Suprapubic skin (tissue), 4 donors: ENCODE data around the gene COL6A3. TPM values are rescaled to one million over a fixed set of nuclear protein-coding genes. Genes with fewer than 3 reads are reported as not detected.

ENCODE experiments used
- DNase-seq, 2 donors: peaks; one replicate each; pipeline ENCODE4 v3.0.0-alpha.2; 2019; ENCODE audit warnings: low spot score in 2 of 2
- H3K27ac ChIP-seq: fragments of 200-600 bp; sonication (generic); one replicate; pipeline ENCODE4 v1.5.1; 2019
- H3K27me3 ChIP-seq: fragments of 200-600 bp; sonication (generic); one replicate; pipeline ENCODE4 v1.5.1; 2019
- H3K36me3 ChIP-seq: fragments of 200-600 bp; sonication (generic); one replicate; pipeline ENCODE4 v1.5.1; 2019
- H3K4me1 ChIP-seq: fragments of 200-600 bp; sonication (generic); one replicate; pipeline ENCODE4 v1.5.1; 2019
- H3K4me3 ChIP-seq: fragments of 200-600 bp; sonication (generic); one replicate; pipeline ENCODE4 v1.5.1; 2019; ENCODE audit warnings: mild to moderate bottlenecking
- H3K9me3 ChIP-seq: fragments of 200-600 bp; sonication (generic); one replicate; pipeline ENCODE4 v1.5.1; 2019
- EP300 ChIP-seq: sonication (generic); formaldehyde crosslinking; IDR thresholded peaks from one replicate; pipeline ENCODE4 v1.6.1; 2017; ENCODE audit warnings: antibody characterized with exemption
- POLR2A ChIP-seq, 2 donors: fragments of 450-650 bp; IDR thresholded peaks; one replicate each; pipeline ENCODE4 v1.6.1; 2017; ENCODE audit warnings: antibody characterized with exemption in 2 of 2, mild to moderate bottlenecking in 2 of 2, moderate library complexity in 2 of 2
- POLR2AphosphoS5 ChIP-seq, 3 donors: sonication (generic); formaldehyde crosslinking; IDR thresholded peaks; one replicate each; pipeline ENCODE4 v1.6.1; 2017; ENCODE audit warnings: antibody characterized with exemption in 3 of 3
- WGBS: methylation state at CpG from one replicate; pipeline ENCODE4 v1.1.5; 2018; 5-methylcytosine and 5-hydroxymethylcytosine counted together
- total RNA-seq, 4 donors: library from RNA; depleted of rRNA; stranded (reverse); fragments of >200 nt; gene quantifications; one replicate each; pipeline ENCODE4 v1.1.0, GENCODE V29; 2016
- TF ChIP-seq, protein P1 (sequence below), 2 donors: fragments of 200-600 bp in 1 of 2; fragments of 450-650 bp in 1 of 2; sonication (generic) in 1 of 2; IDR thresholded peaks; one replicate each; pipeline ENCODE4 v1.5.1; 2016 to 2019; ENCODE audit warnings: antibody characterized with exemption in 2 of 2, mild to moderate bottlenecking in 1 of 2, moderate library complexity in 1 of 2

The COL6A3 gene
- total RNA-seq, 4 donors from 2014 or later = 50.1 to 79.2 (median 66.3) TPM

DNA sequence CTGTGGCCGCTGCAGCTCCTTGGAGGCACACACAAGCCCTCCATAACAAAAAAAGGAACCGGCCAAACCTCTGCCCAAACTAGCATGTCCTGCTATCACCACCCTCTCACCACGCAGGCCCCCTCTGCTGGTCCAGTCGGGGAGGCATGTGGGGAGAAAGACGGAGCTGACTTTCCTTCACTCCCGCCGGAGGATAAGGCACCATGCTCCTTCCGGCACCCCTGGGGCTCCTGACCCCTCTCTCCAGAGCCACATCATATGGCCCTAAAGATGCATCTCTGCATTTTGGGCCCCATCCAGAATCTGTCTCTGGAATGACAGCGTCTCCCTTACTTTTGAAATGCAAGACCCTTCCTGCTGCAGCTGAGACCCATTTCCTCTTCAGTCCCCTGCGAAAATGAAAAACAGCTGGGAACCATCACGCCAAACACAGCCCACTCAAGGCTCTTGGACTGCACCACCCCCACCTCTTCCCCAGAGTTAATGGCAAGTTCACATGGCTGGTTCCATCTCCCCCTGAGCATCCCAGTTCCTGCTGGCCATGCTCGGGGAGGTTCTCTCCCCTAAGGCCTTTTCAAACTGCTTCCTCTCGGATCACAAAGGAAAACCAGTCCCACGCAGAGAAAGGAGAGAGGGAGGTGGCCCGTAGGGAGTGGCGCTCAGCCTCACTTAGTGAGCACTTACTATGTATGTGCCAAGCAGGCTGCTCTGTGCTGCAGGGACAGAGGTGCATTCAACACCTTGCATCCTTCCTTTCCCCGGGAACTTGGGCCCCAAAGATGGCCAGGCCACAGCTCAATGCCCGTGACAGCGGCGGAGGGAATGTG lies 37.9 kb upstream of the COL6A3 start:
- Histone ChIP-seq H3K9me3 (no peaks in the 10 kb centered on the region), H3K27me3 (no peaks in the 10 kb centered on the region), H3K36me3 (no peaks in the 10 kb centered on the region), H3K4me3 (no peak overlapping the region), H3K4me1 (peaks cover 12% of the 10 kb centered on the region), H3K27ac (no peak overlapping the region)
- TF ChIP-seq, protein P1, sequence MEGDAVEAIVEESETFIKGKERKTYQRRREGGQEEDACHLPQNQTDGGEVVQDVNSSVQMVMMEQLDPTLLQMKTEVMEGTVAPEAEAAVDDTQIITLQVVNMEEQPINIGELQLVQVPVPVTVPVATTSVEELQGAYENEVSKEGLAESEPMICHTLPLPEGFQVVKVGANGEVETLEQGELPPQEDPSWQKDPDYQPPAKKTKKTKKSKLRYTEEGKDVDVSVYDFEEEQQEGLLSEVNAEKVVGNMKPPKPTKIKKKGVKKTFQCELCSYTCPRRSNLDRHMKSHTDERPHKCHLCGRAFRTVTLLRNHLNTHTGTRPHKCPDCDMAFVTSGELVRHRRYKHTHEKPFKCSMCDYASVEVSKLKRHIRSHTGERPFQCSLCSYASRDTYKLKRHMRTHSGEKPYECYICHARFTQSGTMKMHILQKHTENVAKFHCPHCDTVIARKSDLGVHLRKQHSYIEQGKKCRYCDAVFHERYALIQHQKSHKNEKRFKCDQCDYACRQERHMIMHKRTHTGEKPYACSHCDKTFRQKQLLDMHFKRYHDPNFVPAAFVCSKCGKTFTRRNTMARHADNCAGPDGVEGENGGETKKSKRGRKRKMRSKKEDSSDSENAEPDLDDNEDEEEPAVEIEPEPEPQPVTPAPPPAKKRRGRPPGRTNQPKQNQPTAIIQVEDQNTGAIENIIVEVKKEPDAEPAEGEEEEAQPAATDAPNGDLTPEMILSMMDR (IDR thresholded peaks at IDR 0.05) = no peak
- TF ChIP-seq POLR2A (IDR thresholded peaks at IDR 0.05) (no peak), POLR2AphosphoS5 (IDR thresholded peaks at IDR 0.05) (no peak), EP300 (no peak)
- 70% methylated on average over 16 of the region's 20 CpGs for WGBS
- no peak for DNase-seq

GRCh38 chr2:237450583-237450982 lies 36.6 kb upstream of the COL6A3 start:
- Histone ChIP-seq H3K27ac (no peak overlapping the region), H3K27me3 (no peaks in the 10 kb centered on the region), H3K9me3 (no peaks in the 10 kb centered on the region), H3K4me3 (no peak overlapping the region), H3K4me1 (peaks cover 12% of the 10 kb centered on the region), H3K36me3 (no peaks in the 10 kb centered on the region)
- no peak for TF ChIP-seq POLR2AphosphoS5 (IDR thresholded peaks at IDR 0.05)
- no peak for TF ChIP-seq POLR2A (IDR thresholded peaks at IDR 0.05)
- TF ChIP-seq, protein P1 (IDR thresholded peaks at IDR 0.05) = no peak
- no peak for TF ChIP-seq EP300
- DNase-seq = no peak
- 91% methylated on average over 10 of the region's 13 CpGs for WGBS

DNA sequence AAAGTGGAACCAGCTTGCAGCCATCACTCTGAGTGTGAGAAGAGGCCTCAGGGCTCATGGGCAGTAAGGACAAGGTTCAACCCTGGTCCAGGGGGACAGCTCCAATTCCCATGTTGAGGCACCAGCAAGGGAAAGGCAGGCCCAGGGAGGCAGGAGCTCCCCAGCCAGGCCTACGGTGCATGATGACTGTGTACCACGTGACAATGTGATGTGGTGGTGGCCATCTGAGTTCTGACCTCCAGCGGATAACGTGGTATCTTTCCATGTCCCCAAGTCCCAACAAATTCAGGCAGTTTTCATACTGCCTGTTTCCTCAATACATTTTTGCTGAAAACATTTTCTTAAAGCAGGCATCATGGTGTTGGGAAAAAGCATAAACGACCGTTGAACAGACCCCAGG lies 36.1 kb upstream of the COL6A3 start:
- DNase-seq = no peak
- Histone ChIP-seq H3K4me1 (peaks cover 12% of the 10 kb centered on the region), H3K27me3 (no peaks in the 10 kb centered on the region), H3K27ac (peak overlapping the region; percentile 74), H3K9me3 (no peaks in the 10 kb centered on the region), H3K4me3 (no peak overlapping the region), H3K36me3 (no peaks in the 10 kb centered on the region)
- 96% methylated on average over 6 of the region's 6 CpGs for WGBS
- TF ChIP-seq POLR2AphosphoS5 (IDR thresholded peaks at IDR 0.05) (no peak), POLR2A (IDR thresholded peaks at IDR 0.05) (no peak), EP300 (no peak)
- TF ChIP-seq, protein P1 (IDR thresholded peaks at IDR 0.05) = no peak

GRCh38 chr2:237449193-237449881 lies 35.4 kb upstream of the COL6A3 start:
- Histone ChIP-seq H3K27me3 (no peaks in the 10 kb centered on the region), H3K27ac (peak overlapping the region; percentile 74), H3K9me3 (no peaks in the 10 kb centered on the region), H3K4me3 (no peak overlapping the region), H3K4me1 (peaks cover 12% of the 10 kb centered on the region), H3K36me3 (no peaks in the 10 kb centered on the region)
- 41% methylated on average over 13 of the region's 13 CpGs for WGBS
- TF ChIP-seq POLR2AphosphoS5 (IDR thresholded peaks at IDR 0.05) (peak in 1 of 3 donors; percentile 81), POLR2A (IDR thresholded peaks at IDR 0.05) (no peak)
- TF ChIP-seq, protein P1 (IDR thresholded peaks at IDR 0.05) = no peak
- DNase-seq = no peak

DNA sequence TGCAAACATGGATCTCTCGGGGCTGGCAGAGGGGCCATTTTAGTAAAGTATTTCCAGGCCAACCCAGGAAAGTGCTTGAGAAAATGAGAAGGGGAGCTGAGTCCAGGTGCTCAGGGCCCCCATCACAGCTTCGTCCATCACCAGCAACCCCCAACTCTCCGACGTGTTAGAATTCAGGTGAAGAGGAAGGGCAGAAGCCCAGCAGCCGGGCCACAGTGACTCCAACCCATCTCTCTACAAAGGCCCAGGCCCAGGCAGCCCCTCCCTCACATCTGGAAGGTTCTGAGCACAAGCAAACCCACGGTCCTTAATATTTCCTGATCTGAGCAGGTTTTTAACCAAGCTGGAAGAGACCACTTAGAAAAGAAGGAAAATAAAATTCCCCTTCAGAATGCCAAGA lies 34.7 kb upstream of the COL6A3 start:
- no peak for TF ChIP-seq POLR2A (IDR thresholded peaks at IDR 0.05)
- TF ChIP-seq, protein P1 (IDR thresholded peaks at IDR 0.05) = no peak
- TF ChIP-seq EP300 = no peak
- TF ChIP-seq POLR2AphosphoS5 (IDR thresholded peaks at IDR 0.05) = no peak
- peak overlapping the region; percentile 74 for H3K27ac ChIP-seq
- H3K9me3 ChIP-seq = no peaks in the 10 kb centered on the region
- no peak for DNase-seq
- no peaks in the 10 kb centered on the region for H3K27me3 ChIP-seq
- no peaks in the 10 kb centered on the region for H3K36me3 ChIP-seq
- H3K4me1 ChIP-seq = peaks cover 12% of the 10 kb centered on the region
- WGBS = 80% methylated on average over 6 of the region's 6 CpGs
- H3K4me3 ChIP-seq = no peak overlapping the region
